GM10266 (cell line): ENCODE measurements around the gene CKB.

Experiments
- DNase-seq: peaks from one replicate; pipeline ENCODE4 v3.0.0; 2012; ENCODE audit errors: extremely low spot score
- TF ChIP-seq, protein P1 (sequence below): IDR thresholded peaks from 2 replicates; pipeline ENCODE4 v1.5.1; 2012; ENCODE audit warnings: mild to moderate bottlenecking, low read depth; ENCODE audit not compliant: control insufficient read depth, insufficient read depth; ENCODE audit errors: missing control alignments

The CKB gene

DNA sequence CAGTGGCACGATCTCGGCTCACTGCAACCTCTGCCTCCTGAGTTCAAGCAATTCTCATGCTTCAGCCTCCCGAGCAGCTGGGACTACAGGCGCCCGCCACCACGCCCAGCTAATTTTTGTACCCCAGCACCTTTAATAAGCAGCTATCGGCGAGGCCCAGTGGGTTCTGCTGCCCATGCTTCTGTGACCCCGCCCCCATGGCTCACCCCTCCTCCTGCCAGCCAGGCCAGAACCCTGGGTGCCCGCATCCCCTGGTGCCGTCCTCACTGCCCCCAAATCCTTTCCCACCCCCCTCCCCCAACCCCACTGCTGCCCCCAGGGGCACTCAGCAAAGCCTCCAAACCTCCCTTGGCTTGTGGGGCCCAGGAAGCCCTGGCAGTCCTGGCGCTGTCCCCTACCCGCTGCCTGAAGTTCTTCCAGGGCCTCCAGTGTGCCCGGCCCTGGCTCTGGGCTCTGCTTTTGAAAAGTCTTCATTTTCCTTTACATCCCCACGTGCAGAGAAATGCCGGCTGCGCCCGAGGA is 25.4 kb upstream of the CKB start:
- no peak for DNase-seq
- TF ChIP-seq, protein P1, sequence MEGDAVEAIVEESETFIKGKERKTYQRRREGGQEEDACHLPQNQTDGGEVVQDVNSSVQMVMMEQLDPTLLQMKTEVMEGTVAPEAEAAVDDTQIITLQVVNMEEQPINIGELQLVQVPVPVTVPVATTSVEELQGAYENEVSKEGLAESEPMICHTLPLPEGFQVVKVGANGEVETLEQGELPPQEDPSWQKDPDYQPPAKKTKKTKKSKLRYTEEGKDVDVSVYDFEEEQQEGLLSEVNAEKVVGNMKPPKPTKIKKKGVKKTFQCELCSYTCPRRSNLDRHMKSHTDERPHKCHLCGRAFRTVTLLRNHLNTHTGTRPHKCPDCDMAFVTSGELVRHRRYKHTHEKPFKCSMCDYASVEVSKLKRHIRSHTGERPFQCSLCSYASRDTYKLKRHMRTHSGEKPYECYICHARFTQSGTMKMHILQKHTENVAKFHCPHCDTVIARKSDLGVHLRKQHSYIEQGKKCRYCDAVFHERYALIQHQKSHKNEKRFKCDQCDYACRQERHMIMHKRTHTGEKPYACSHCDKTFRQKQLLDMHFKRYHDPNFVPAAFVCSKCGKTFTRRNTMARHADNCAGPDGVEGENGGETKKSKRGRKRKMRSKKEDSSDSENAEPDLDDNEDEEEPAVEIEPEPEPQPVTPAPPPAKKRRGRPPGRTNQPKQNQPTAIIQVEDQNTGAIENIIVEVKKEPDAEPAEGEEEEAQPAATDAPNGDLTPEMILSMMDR: no peak

DNA sequence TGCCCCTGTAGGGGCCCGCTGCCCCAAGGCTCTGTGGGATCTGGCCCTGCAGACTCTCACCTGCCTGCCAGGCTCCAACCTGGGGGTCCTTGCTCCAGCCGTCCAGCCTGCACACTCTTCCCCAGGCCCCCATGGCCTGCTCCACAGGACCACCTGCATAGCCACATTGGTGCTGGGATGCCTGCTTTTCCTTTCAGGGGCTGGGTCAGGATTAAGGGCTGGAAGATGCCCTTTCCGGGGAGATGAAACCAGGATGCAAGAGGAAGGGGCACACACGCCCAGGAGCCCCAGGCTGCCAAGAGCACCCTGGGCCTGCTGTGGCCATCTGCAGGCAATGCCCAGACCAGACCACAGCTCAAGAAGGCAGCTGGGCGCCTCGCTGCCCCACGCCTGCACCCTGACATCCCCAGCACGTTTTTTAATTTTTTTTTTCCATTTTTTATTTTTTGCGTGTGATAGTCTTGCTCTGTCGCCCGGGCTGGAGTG is 24.9 kb upstream of the CKB start:
- TF ChIP-seq, protein P1: no peak
- DNase-seq: no peak

DNA sequence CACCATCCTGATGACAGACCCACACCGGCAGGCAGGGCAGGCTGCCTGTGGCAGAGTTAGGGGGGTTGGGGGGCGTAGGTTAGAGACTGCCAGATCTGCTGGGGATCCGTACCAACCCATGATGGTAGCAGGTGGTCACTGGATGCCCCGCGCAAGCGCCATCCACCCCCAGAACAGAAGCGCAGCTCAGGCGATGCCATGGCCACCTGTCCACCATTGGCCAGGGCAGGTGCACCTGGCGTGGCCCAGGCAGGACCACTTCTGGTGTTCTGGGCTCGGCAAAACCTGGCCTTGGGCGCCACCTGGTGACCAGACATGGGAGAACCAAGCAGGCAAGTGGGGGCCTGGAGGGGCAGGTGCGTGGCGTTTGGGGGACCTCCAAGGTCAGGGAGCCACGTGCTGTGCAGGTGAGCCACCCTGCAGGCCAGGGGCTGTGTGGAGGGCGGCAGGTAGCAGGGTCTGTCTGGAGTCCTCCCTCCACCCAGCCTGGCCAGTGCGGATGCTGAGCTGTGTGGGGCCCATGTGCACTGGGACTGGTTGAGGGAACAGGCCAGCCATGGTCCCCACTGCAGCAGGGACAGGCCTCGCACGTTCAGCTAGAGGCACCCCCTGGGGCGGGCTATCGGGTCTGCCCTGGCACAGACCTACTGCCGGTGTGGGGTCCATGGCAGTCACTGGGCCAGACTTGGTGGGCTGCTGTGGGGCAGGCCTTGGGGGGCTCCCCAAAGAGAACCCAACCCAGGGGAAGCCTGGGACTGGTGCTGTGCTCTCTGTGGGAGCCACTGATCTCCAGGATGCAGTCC is 24.2 kb upstream of the CKB start:
- DNase-seq: peak; percentile 92
- TF ChIP-seq, protein P1: peak; percentile 88

DNA sequence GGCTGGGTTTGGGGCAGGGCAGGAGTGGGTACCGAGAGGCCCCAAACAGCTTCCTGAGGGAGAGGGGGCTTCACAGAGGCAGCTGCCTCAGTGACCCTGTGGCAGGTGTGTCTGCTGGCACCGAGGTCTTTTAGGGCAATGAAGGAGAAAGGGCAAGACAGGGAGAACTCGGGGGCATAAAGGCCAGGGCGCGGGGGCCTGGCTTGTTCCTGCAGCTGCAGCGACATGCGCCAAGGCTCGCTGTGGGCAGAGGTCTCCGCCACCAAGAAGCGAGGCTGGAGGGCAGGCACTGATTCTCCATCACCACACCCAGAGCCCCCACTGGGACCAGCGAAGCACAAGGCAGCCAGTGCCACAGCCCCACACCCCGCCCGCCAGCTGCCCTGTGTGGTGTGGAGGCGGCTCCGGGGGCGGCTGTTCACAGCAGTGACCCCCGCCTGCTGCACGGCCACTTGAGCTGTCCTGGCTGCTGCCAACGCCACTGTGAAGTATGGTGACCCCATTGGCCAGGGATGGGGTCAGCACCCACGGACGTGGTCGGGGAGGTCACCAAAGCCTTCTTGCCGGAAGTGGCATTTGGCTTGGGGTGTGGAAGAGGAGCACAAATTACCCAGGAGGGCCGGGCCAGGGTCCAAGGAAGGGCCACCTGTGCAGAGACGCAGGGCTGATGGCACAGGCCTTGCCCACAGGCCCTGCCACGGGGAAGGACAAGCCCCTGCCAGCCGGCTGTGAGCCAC is 23.5 kb upstream of the CKB start:
- no peak for DNase-seq
- TF ChIP-seq, protein P1: no peak

DNA sequence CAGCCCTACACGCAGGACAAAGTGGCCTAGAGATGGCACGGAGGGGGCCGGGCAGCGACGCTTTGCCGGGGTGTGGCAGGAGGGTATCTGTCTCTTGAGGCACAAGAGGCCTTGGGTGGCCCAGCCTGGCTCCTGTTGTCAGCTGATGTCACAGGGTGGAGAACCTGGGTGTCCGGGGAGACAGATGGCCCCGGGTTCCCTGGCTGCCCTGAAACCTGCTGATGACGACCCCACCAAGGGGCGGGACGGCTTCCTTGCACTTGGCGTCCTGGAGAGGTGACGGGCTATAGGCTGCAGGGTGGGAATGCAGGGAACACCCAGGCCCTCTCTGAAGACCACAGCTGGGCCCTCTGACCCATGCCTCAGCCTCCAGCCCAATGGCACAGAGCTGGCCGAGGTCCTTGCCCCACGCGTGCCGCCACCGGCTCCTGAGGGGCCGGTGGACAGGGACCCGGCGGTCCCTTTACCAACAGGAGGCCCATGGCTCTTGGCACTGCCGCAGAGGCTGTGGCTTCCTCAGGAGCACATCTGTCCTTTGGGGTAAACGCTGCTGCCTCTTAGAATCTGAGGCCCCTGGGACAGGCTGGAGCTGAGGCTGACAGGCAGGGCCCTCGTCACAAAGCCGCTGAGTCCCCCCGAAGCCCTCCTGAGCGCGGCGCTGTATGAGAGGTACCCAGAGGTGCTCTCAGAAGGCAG is 22.7 kb upstream of the CKB start:
- TF ChIP-seq, protein P1: no peak
- no peak for DNase-seq

DNA sequence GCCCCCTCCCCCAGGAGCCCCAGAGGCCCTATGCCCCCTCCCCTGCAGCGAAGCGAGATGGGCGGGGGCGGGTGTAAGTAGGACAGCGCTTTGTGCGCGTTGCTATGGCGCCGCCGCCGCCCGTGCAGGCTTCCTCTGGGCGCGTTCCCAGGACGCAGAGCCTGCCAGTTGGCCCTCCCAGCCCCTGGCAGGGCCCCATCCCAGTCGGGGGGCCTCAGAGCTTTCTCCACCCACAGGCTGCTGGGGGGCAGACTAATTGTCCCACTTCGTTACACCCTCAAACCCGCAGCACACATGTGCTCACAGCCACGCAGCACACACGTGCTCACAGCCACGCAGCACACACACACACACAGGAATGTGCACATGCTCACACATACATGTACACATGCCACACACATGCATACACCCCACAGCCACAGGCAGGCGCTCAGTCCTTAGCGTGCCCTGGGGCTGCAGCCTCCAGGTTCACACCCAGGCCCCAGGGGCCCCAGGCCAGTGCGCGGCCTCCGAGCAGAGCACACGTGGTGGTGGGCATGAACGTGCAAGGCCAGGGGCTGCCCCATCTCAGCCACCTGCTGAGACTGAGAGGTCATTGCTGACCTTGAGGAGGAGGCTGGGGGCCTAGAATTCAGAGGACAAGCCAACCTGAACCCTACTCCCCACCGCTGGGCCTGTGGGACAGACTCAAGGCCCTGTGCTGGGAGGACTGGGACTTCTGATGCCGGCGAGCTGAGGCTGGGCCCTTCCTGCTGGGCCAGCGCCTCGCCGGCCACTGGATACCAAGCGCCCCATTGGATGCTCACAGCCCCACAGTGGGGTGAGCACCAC is 22.0 kb upstream of the CKB start:
- no peak for DNase-seq
- TF ChIP-seq, protein P1: no peak
